K562 (cell line): ENCODE results near the gene SLC66A3. TPM values are rescaled to one million over a fixed set of nuclear protein-coding genes. Genes with fewer than 3 reads are reported as not detected.

Source experiments
- AFF4 ChIP-seq: sonication (generic); formaldehyde crosslinking; IDR thresholded peaks from 2 replicates; pipeline ENCODE4 v1.8.0; 2023; ENCODE audit warnings: mild to moderate bottlenecking, missing genetic modification reagents
- CREB3L1 ChIP-seq: fragments of 450-650 bp; IDR thresholded peaks from 2 replicates; pipeline ENCODE4 v1.6.1; 2014; ENCODE audit warnings: low read depth, mild to moderate bottlenecking, moderate library complexity, borderline replicate concordance
- CTBP1 ChIP-seq: fragments of 450-650 bp; IDR thresholded peaks from 2 replicates; pipeline ENCODE4 v1.6.1; 2016; ENCODE audit warnings: borderline replicate concordance
- DMBX1 ChIP-seq: fragments of 250-450 bp; sonication (Bioruptor Pico); IDR thresholded peaks from 2 replicates; pipeline ENCODE4 v1.8.0; 2022; ENCODE audit warnings: inconsistent platforms, mild to moderate bottlenecking, moderate library complexity, borderline replicate concordance
- GABPB2 ChIP-seq: fragments of 250-450 bp; sonication (Bioruptor Pico); conservative IDR thresholded peaks from 2 replicates; pipeline ENCODE4 v1.5.1; 2021; ENCODE audit warnings: mild to moderate bottlenecking
- HDAC1 ChIP-seq, 2 experiments: fragments of 450-650 bp; IDR thresholded peaks; 2 replicates each; pipeline ENCODE4 v1.6.1; 2016 to 2017; ENCODE audit warnings: inconsistent platforms in 1 of 2, mild to moderate bottlenecking in 1 of 2, moderate library complexity in 1 of 2
- HDAC8 ChIP-seq: fragments of 450-650 bp; IDR thresholded peaks from 2 replicates; pipeline ENCODE4 v1.6.1; 2016; ENCODE audit warnings: mild to moderate bottlenecking, missing genetic modification characterization, moderate library complexity, missing compliant biosample characterization
- JUND ChIP-seq, 2 experiments: IDR thresholded peaks; 2 replicates in 1 of 2; 3 replicates in 1 of 2; pipeline ENCODE4 v1.6.1; 2011; ENCODE audit warnings: borderline replicate concordance in 2 of 2, low read depth in 2 of 2, low read length in 2 of 2, improper control_type of control experiment in 1 of 2, missing biosample characterization in 1 of 2, missing genetic modification characterization in 1 of 2, missing genetic modification reagents in 1 of 2
- KDM5B ChIP-seq: fragments of 200-600 bp; sonication (generic); IDR thresholded peaks from 2 replicates; pipeline ENCODE4 v1.6.1; 2012; ENCODE audit warnings: low read depth, mild to moderate bottlenecking, moderate library complexity, low read length, control low read depth, inconsistent platforms; ENCODE audit not compliant: insufficient replicate concordance
- KLF10 ChIP-seq: fragments of 250-450 bp; sonication (Bioruptor Pico); IDR thresholded peaks from 2 replicates; pipeline ENCODE4 v1.6.1; 2021; ENCODE audit warnings: matching md5 sums
- MBD2 ChIP-seq: sonication (generic); IDR thresholded peaks from 2 replicates; pipeline ENCODE4 v1.6.1; 2016; ENCODE audit warnings: low read depth, borderline replicate concordance
- MCM3 ChIP-seq: fragments of 450-650 bp; IDR thresholded peaks from 2 replicates; pipeline ENCODE4 v1.6.1; 2016
- RBM25 ChIP-seq: fragments of 200-400 bp; formaldehyde crosslinking; IDR thresholded peaks from 2 replicates; pipeline ENCODE4 v1.6.1; 2018; ENCODE audit warnings: low read length, low read depth, moderate library complexity; ENCODE audit not compliant: severe bottlenecking
- SMARCA5 ChIP-seq: fragments of 450-650 bp; IDR thresholded peaks from 2 replicates; pipeline ENCODE4 v1.6.1; 2016
- SNRNP70 ChIP-seq: fragments of 200-400 bp; formaldehyde crosslinking; optimal IDR thresholded peaks from 2 replicates; pipeline ENCODE3; 2017; ENCODE audit warnings: low read depth, low read length
- THRAP3 ChIP-seq: fragments of 450-650 bp; IDR thresholded peaks from 2 replicates; pipeline ENCODE4 v1.6.1; 2016; ENCODE audit warnings: mild to moderate bottlenecking, inconsistent platforms, borderline replicate concordance
- ZFX ChIP-seq: sonication (generic); formaldehyde crosslinking; IDR thresholded peaks from 2 replicates; pipeline ENCODE4 v1.8.0; 2022; ENCODE audit warnings: mild to moderate bottlenecking, missing genetic modification reagents, moderate library complexity
- ZNF511 ChIP-seq: sonication (generic); formaldehyde crosslinking; IDR thresholded peaks from 2 replicates; pipeline ENCODE4 v1.8.0; 2022; ENCODE audit warnings: mild to moderate bottlenecking, missing genetic modification reagents
- ZNF695 ChIP-seq: fragments of 450-650 bp; formaldehyde crosslinking; IDR thresholded peaks from 2 replicates; pipeline ENCODE4 v1.4.0; 2020; ENCODE audit warnings: mild to moderate bottlenecking, moderate library complexity
- polyA plus RNA-seq, 8 experiments: library from polyadenylated mRNA; depleted of rRNA in 4 of 8; stranded (reverse) in 5 of 8; unstranded in 3 of 8; fragments of >200 nt; fragmentation: Nextera tagmentation in 2 of 8; fragmentation: Illumina TruSeq in 1 of 8; extraction: Ambion mirVana in 2 of 8; extraction: Trizol in 1 of 8; gene quantifications; 2 replicates each; pipeline versions ENCODE4 v1.2.1 to v1.2.3, GENCODE V29; 2011 to 2014; ENCODE audit warnings: inconsistent platforms in 1 of 8, missing spikeins in 1 of 8
- total RNA-seq, 7 experiments: library from RNA; depleted of rRNA in 6 of 7; stranded (reverse); fragments of >200 nt in 6 of 7; fragmentation: Illumina TruSeq in 2 of 7; extraction: Trizol in 2 of 7; gene quantifications; 2 replicates each; pipeline versions ENCODE4 v1.2.1 to v1.2.3, GENCODE V29; 2011 to 2021; ENCODE audit warnings: low replicate concordance in 1 of 7

Gene SLC66A3
- total and polyA plus RNA-seq, 9 of the 15 experiments (the other 6 are each of a cell fraction or from before 2014, with no cell fraction given), result 2.8 to 30.0 (median 9.1) TPM

- TF ChIP-seq HDAC8 (tag) (no peak), MCM3 (no peak), ZNF511 (CRISPR knock-in tag) (peak; percentile 64; the same call in 1 of the 2 replicates), SMARCA5 (peak; percentile 68; the same call in 1 of the 2 replicates), KLF10 (no peak), RBM25 (peak; percentile 75), KDM5B (peak; percentile 73), SNRNP70 (no peak), JUND (IDR thresholded peaks at IDR 0.05; ENCODE audit: borderline replicate concordance, low read depth, low read length) (no peak), JUND (tag; IDR thresholded peaks at IDR 0.05; ENCODE audit: borderline replicate concordance, low read depth, low read length) (no peak), DMBX1 (CRISPR knock-in tag) (no peak), CREB3L1 (no peak), ZFX (peak; percentile 86), HDAC1 (IDR thresholded peaks at IDR 0.05) (peak in 1 of 2 experiments; percentile 59; a peak in 1 of 4 replicates), CTBP1 (peak; percentile 87), THRAP3 (no peak), GABPB2 (CRISPR knock-in tag) (no peak), MBD2 (no peak), AFF4 (CRISPR knock-in tag) (0 out of 2 replicates have a peak, but pooled peaks have one; percentile 34), ZNF695 (no peak)
These were observed at the start of gene SLC66A3 (continued) for GRCh38 chr2:11155381-11156035.
